Measurements from ENCODE around the gene FGF1. TPM values are rescaled to one million over a fixed set of nuclear protein-coding genes. Genes with fewer than 3 reads are reported as not detected.

Gene FGF1
- polyA plus RNA-seq, 3 donors: not detected

DNA sequence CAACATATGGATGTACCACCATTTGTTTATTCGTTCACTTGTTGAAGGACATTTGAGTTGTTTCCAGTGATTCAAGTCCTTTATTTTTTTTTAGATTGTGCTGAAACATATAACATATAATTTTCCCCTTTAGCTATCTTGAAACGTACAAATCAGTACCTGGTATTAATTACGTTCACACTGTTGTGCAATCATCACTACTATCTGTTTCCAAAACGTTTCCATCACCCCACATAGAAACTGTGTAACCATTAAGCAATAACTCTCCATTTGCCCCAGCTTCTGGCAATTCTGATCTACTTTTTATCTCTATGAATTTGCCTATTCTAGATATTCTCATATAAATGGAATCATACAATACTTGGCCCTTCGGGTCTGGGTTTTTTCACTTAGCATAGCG, 116.0 kb downstream of the FGF1 start:
- H3K9ac ChIP-seq (ENCODE audit: insufficient read depth, low read length, poor library complexity, severe bottlenecking): no peak overlapping the region
- Mint-ChIP-seq H3K4me1 (peaks cover 4% of the 10 kb centered on the region), H3K36me3 (no peaks in the 10 kb centered on the region), H3K27ac (no peak overlapping the region), H3K9me3 (peaks cover 0 to 3% (median 0%) of the 10 kb centered on the region in 7 donors), H3K27me3 (ENCODE audit: low read depth in 3 of 3) (peaks cover 2 to 13% (median 6%) of the 10 kb centered on the region in 3 donors), H3K4me3 (no peak overlapping the region)
- no peaks in the 10 kb centered on the region for H3K79me2 ChIP-seq (ENCODE audit: insufficient read depth, low read length)
- 67% methylated on average over 3 of the region's 6 CpGs for WGBS (ENCODE audit: insufficient coverage)
- intact Hi-C loops (cut with micrococcal nuclease): no loop called here
- no peaks in the 10 kb centered on the region for H3K9me3 ChIP-seq (replicated peaks in 1 of 2; ENCODE audit: control insufficient read depth in 1 of 2, insufficient read depth in 1 of 2, low read length in 2 of 2)
- no peak overlapping the region for H3K4me2 ChIP-seq (replicated peaks; ENCODE audit: extremely low read depth, low read length, poor library complexity, severe bottlenecking)
- TF ChIP-seq, protein P1, sequence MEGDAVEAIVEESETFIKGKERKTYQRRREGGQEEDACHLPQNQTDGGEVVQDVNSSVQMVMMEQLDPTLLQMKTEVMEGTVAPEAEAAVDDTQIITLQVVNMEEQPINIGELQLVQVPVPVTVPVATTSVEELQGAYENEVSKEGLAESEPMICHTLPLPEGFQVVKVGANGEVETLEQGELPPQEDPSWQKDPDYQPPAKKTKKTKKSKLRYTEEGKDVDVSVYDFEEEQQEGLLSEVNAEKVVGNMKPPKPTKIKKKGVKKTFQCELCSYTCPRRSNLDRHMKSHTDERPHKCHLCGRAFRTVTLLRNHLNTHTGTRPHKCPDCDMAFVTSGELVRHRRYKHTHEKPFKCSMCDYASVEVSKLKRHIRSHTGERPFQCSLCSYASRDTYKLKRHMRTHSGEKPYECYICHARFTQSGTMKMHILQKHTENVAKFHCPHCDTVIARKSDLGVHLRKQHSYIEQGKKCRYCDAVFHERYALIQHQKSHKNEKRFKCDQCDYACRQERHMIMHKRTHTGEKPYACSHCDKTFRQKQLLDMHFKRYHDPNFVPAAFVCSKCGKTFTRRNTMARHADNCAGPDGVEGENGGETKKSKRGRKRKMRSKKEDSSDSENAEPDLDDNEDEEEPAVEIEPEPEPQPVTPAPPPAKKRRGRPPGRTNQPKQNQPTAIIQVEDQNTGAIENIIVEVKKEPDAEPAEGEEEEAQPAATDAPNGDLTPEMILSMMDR (IDR thresholded peaks at IDR 0.05): no peak
- no peaks in the 10 kb centered on the region for H4K20me1 ChIP-seq (ENCODE audit: insufficient read depth, low read length)
- H3K36me3 ChIP-seq (replicated peaks in 1 of 2; ENCODE audit: control insufficient read depth in 1 of 2, insufficient read depth in 2 of 2, low read length in 2 of 2): no peaks in the 10 kb centered on the region
- H2AFZ ChIP-seq (ENCODE audit: insufficient read depth, low read depth, low read length, poor library complexity, severe bottlenecking): no peak overlapping the region
- no peaks in the 10 kb centered on the region for H3K27me3 ChIP-seq (ENCODE audit: control insufficient read depth in 2 of 2, insufficient read depth in 2 of 2, low read length in 2 of 2)
- no peak overlapping the region for H3K27ac ChIP-seq (ENCODE audit: low read depth in 1 of 2, low read length in 2 of 2)
- no peak overlapping the region for H3K4me3 ChIP-seq (replicated peaks in 1 of 3; ENCODE audit: low read depth in 2 of 3, low read length in 3 of 3)
- peaks cover 0 to 3% of the 10 kb centered on the region in 2 donors for H3K4me1 ChIP-seq (ENCODE audit: control insufficient read depth in 1 of 2, insufficient read depth in 2 of 2, low read length in 2 of 2)
- no peak for DNase-seq

DNA sequence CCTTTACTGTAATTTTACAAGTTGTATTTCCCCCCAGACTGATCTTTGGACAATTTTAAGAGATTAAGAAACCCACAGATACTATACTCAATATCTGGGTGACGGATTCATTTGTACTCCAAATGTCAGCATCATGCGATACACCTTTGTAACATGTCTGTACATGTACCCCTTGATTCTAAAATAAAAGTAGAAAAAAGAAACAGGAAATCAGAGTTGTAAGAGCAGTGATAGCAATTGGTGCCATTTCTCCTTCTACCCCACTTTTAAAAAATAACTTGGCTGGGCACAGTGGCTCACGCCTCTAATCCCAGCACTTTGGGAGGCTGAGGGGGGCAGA, 116.9 kb downstream of the FGF1 start:
- Histone ChIP-seq H4K20me1 (ENCODE audit: insufficient read depth, low read length) (no peaks in the 10 kb centered on the region), H3K9me3 (replicated peaks in 1 of 2; ENCODE audit: control insufficient read depth in 1 of 2, insufficient read depth in 1 of 2, low read length in 2 of 2) (no peaks in the 10 kb centered on the region), H3K27ac (ENCODE audit: low read depth in 1 of 2, low read length in 2 of 2) (no peak overlapping the region), H2AFZ (ENCODE audit: insufficient read depth, low read depth, low read length, poor library complexity, severe bottlenecking) (no peak overlapping the region), H3K36me3 (replicated peaks in 1 of 2; ENCODE audit: control insufficient read depth in 1 of 2, insufficient read depth in 2 of 2, low read length in 2 of 2) (no peaks in the 10 kb centered on the region), H3K4me3 (replicated peaks in 1 of 3; ENCODE audit: low read depth in 2 of 3, low read length in 3 of 3) (no peak overlapping the region), H3K4me1 (ENCODE audit: control insufficient read depth in 1 of 2, insufficient read depth in 2 of 2, low read length in 2 of 2) (peaks cover 0 to 3% of the 10 kb centered on the region in 2 donors), H3K9ac (ENCODE audit: insufficient read depth, low read length, poor library complexity, severe bottlenecking) (no peak overlapping the region), H3K4me2 (replicated peaks; ENCODE audit: extremely low read depth, low read length, poor library complexity, severe bottlenecking) (no peak overlapping the region), H3K79me2 (ENCODE audit: insufficient read depth, low read length) (no peaks in the 10 kb centered on the region), H3K27me3 (ENCODE audit: control insufficient read depth in 2 of 2, insufficient read depth in 2 of 2, low read length in 2 of 2) (no peaks in the 10 kb centered on the region)
- peaks cover 4% of the 10 kb centered on the region for H3K4me1 Mint-ChIP-seq
- no peak overlapping the region for H3K4me3 Mint-ChIP-seq
- 100% methylated on average over 1 of the region's 3 CpGs for WGBS (ENCODE audit: insufficient coverage)
- TF ChIP-seq, protein P1 (IDR thresholded peaks at IDR 0.05): no peak
- intact Hi-C loops (cut with micrococcal nuclease): no loop called here
- H3K27me3 Mint-ChIP-seq (ENCODE audit: low read depth in 3 of 3): peaks cover 2 to 19% (median 6%) of the 10 kb centered on the region in 3 donors
- no peaks in the 10 kb centered on the region for H3K36me3 Mint-ChIP-seq
- no peak overlapping the region for H3K27ac Mint-ChIP-seq
- peaks cover 0 to 3% (median 0%) of the 10 kb centered on the region in 7 donors for H3K9me3 Mint-ChIP-seq
- DNase-seq: no peak

All from CD14-positive monocyte (primary cell).